B cell (primary cell): ENCODE results near the gene DUS2. TPM values are rescaled to one million over a fixed set of nuclear protein-coding genes. Genes with fewer than 3 reads are reported as not detected.

ENCODE experiments used
- ATAC-seq: fragments of 200-7000 bp; cut with Tn5 transposase; one replicate; pipeline ENCODE4 v1.10.0; 2021; ENCODE audit warnings: low read depth, mild to moderate bottlenecking, moderate number of reproducible peaks, moderate library complexity
- CTCF ChIA-PET: fragments of 350-600 bp; sonication (Branson Sonifier 250); formaldehyde crosslinking; loops from one replicate; lab custom pipeline; 2021; ENCODE audit warnings: antibody characterized with exemption, inconsistent platforms; lab: Charles Lee
- POLR2A ChIA-PET: fragments of 350-600 bp; sonication (Branson Sonifier 250); formaldehyde crosslinking; loops from one replicate; lab custom pipeline; 2021; ENCODE audit warnings: antibody characterized with exemption; lab: Charles Lee
- DNase-seq: peaks from one replicate; pipeline ENCODE4 v3.0.0; 2013
- H2AFZ ChIP-seq: 2 replicates; pipeline ENCODE4 v1.6.1; 2012; ENCODE audit warnings: mild to moderate bottlenecking, low read depth, low read length; ENCODE audit not compliant: insufficient read depth, poor library complexity, severe bottlenecking
- H3K27ac ChIP-seq, 2 donors: 1 replicate in 1 of 2; 2 replicates in 1 of 2; pipeline ENCODE4 v1.5.1; 2012 to 2013; ENCODE audit warnings: low read length in 2 of 2, mild to moderate bottlenecking in 2 of 2, moderate library complexity in 1 of 2
- H3K27me3 ChIP-seq, 4 experiments: fragments of 200-600 bp in 1 of 4; sonication (generic) in 1 of 4; replicated peaks in 1 of 4; 1 replicate in 2 of 4; 2 replicates in 2 of 4; pipeline versions ENCODE4 v1.6.1 to v1.7.0; 2013 to 2016; ENCODE audit warnings: low read length in 3 of 4, mild to moderate bottlenecking in 2 of 4, mixed read lengths in 1 of 4, moderate library complexity in 1 of 4; ENCODE audit not compliant: insufficient read depth in 4 of 4, control insufficient read depth in 3 of 4; ENCODE audit errors: control extremely low read depth in 1 of 4
- H3K36me3 ChIP-seq, 2 experiments: replicated peaks in 1 of 2; 1 replicate in 1 of 2; 2 replicates in 1 of 2; pipeline versions ENCODE4 v1.6.1 to v1.7.1; 2013; ENCODE audit warnings: low read length in 1 of 2; ENCODE audit not compliant: insufficient read depth in 2 of 2, control insufficient read depth in 1 of 2; ENCODE audit errors: control extremely low read depth in 1 of 2, extremely low read depth in 1 of 2
- H3K4me1 ChIP-seq, 2 donors: fragments of 200-600 bp in 1 of 2; sonication (generic) in 1 of 2; 1 replicate in 1 of 2; 2 replicates in 1 of 2; pipeline versions ENCODE4 v1.5.1 to v1.6.1; 2013 to 2017; ENCODE audit warnings: low read length in 2 of 2; ENCODE audit not compliant: control insufficient read depth in 2 of 2, insufficient read depth in 2 of 2
- H3K4me2 ChIP-seq: replicated peaks from 2 replicates; pipeline ENCODE3; 2012; ENCODE audit warnings: mild to moderate bottlenecking, low read depth, low read length; ENCODE audit not compliant: poor library complexity, severe bottlenecking
- H3K4me3 ChIP-seq, 5 experiments: fragments of 200-600 bp in 1 of 5; sonication (generic) in 1 of 5; 1 replicate in 3 of 5; 2 replicates in 2 of 5; pipeline versions ENCODE4 v1.5.1 to v1.7.0; 2011 to 2016; ENCODE audit warnings: low read length in 4 of 5, mild to moderate bottlenecking in 4 of 5, low read depth in 2 of 5, control low read depth in 1 of 5, moderate library complexity in 1 of 5; ENCODE audit not compliant: insufficient read depth in 1 of 5; ENCODE audit errors: control extremely low read depth in 1 of 5, extremely low read depth in 1 of 5
- H3K79me2 ChIP-seq: fragments of 200-600 bp; sonication (generic); one replicate; pipeline ENCODE4 v1.6.0; 2016; ENCODE audit warnings: low read length; ENCODE audit not compliant: control insufficient read depth, insufficient read depth
- H3K9ac ChIP-seq: fragments of 200-600 bp; sonication (generic); 2 replicates; pipeline ENCODE4 v1.6.1; 2017; ENCODE audit warnings: mild to moderate bottlenecking, low read length, moderate library complexity
- H3K9me3 ChIP-seq, 3 donors: one replicate each; pipeline versions ENCODE4 v1.6.1 to v1.7.1; 2013; ENCODE audit warnings: low read length in 2 of 3; ENCODE audit not compliant: control insufficient read depth in 2 of 3, insufficient read depth in 1 of 3; ENCODE audit errors: control extremely low read depth in 1 of 3
- H4K20me1 ChIP-seq: 2 replicates; pipeline ENCODE4 v1.6.0; 2012; ENCODE audit warnings: mild to moderate bottlenecking, low read length; ENCODE audit not compliant: insufficient read depth, control insufficient read depth, poor library complexity, severe bottlenecking
- H3K27ac Mint-ChIP-seq: one replicate; pipeline ENCODE4 v1.8.0; 2021; ENCODE audit warnings: mixed read lengths
- H3K27me3 Mint-ChIP-seq: one replicate; pipeline ENCODE4 v1.8.0; 2021; ENCODE audit warnings: mixed read lengths
- H3K4me1 Mint-ChIP-seq: one replicate; pipeline ENCODE4 v1.8.0; 2021; ENCODE audit warnings: mixed read lengths
- H3K4me3 Mint-ChIP-seq: one replicate; pipeline ENCODE4 v1.8.0; 2021; ENCODE audit warnings: mixed read lengths
- H3K9me3 Mint-ChIP-seq: one replicate; pipeline ENCODE4 v1.8.0; 2022; ENCODE audit warnings: mixed read lengths; ENCODE audit not compliant: insufficient read depth
- EZH2 ChIP-seq: IDR thresholded peaks from 2 replicates; pipeline ENCODE4 v1.6.1; 2012; ENCODE audit warnings: borderline replicate concordance, low read depth, mild to moderate bottlenecking, moderate library complexity, low read length; ENCODE audit not compliant: insufficient read depth, poor library complexity, severe bottlenecking
- WGBS: methylation state at CpG from one replicate; pipeline ENCODE4 v1.1.5; 2013; ENCODE audit warnings: missing lambda C conversion rate; ENCODE audit not compliant: insufficient coverage; 5-methylcytosine and 5-hydroxymethylcytosine counted together
- intact Hi-C: fragments of 100-400 bp; cut with micrococcal nuclease; formaldehyde crosslinking; loops from one replicate; pipeline ENCODE4 v1.10.0; 2022
- polyA plus RNA-seq: library from polyadenylated mRNA; depleted of rRNA; stranded (reverse); fragments of >200 nt; gene quantifications from 2 replicates; pipeline ENCODE4 v1.2.3, GENCODE V29; 2012
- total RNA-seq, 2 donors: library from RNA; stranded (reverse); fragments of 120-200 nt in 1 of 2; gene quantifications; 1 replicate in 1 of 2; 2 replicates in 1 of 2; pipeline versions ENCODE4 v1.2.3 to v1.2.4, GENCODE V29; 2013 to 2022
- TF ChIP-seq, protein P1 (sequence below): fragments of 200-600 bp; IDR thresholded peaks from one replicate; pipeline ENCODE4 v1.8.0; 2022; ENCODE audit warnings: antibody characterized with exemption, mild to moderate bottlenecking

Gene DUS2
- total and polyA plus RNA-seq, 2 donors (not counting 1 experiment from before 2014, with no cell fraction given) = 61.1 to 93.0 TPM

DNA sequence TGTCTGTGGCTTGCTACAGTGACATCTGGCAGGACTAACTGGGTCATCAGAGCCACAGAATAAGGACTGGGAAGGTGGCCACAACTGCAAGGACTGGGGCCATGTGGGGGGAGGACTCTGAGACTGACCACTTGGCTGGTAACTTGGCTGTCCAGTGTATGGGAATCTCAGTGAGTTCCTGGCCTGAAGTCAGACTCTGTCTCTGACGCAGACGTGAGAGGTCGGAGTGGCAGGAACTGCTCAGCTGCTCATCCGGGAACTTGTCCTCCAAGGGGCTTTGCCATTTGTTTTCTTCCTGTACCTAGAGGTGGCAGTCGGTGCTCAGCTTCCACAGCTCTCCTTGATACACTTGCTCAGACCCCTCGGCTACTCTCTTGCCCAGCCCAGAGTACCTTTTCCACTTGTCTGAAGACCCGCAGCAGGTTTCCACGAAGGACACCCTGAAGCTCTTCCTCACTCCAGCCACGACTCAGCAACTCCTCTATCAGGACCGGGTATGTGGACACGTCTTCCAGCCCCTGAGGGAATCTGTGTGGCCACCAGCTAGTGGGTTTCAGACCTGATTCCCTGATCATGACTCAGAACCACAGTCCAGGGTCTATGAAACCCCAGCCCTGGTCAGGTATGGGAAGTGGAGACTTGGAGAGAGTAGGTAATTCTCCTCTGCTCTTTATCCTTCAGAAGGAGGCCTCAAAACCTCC, 35.5 kb upstream of the DUS2 start:
- DNase-seq = no peak
- intact Hi-C loops = no loop called here
- Histone ChIP-seq H3K27ac (no peak overlapping the region), H3K27me3 (no peaks in the 10 kb centered on the region), H4K20me1 (peaks cover 5% of the 10 kb centered on the region), H3K4me3 (no peak overlapping the region), H3K9me3 (no peaks in the 10 kb centered on the region), H3K36me3 (peaks cover 0 to 16% of the 10 kb centered on the region in 2 experiments), H3K9ac (no peak overlapping the region), H2AFZ (no peak overlapping the region), H3K4me2 (no peak overlapping the region), H3K4me1 (peaks cover 25 to 38% of the 10 kb centered on the region in 2 donors), H3K79me2 (peaks cover 26% of the 10 kb centered on the region)
- peaks cover 59% of the 10 kb centered on the region for H3K4me1 Mint-ChIP-seq
- ChIA-PET CTCF (interaction anchor here (1.1 to 28.7 kb wide), 3 partner anchors 8 to 54 kb away, joined by 3 to 320 read pairs (median 4); no protein-coding TSS in a partner anchor), POLR2A (no interaction called here)
- WGBS = 95% methylated on average over 11 of the region's 11 CpGs
- no peak overlapping the region for H3K4me3 Mint-ChIP-seq
- peak overlapping the region; percentile 73 for H3K27ac Mint-ChIP-seq
- TF ChIP-seq EZH2 = no peak
- TF ChIP-seq, protein P1, sequence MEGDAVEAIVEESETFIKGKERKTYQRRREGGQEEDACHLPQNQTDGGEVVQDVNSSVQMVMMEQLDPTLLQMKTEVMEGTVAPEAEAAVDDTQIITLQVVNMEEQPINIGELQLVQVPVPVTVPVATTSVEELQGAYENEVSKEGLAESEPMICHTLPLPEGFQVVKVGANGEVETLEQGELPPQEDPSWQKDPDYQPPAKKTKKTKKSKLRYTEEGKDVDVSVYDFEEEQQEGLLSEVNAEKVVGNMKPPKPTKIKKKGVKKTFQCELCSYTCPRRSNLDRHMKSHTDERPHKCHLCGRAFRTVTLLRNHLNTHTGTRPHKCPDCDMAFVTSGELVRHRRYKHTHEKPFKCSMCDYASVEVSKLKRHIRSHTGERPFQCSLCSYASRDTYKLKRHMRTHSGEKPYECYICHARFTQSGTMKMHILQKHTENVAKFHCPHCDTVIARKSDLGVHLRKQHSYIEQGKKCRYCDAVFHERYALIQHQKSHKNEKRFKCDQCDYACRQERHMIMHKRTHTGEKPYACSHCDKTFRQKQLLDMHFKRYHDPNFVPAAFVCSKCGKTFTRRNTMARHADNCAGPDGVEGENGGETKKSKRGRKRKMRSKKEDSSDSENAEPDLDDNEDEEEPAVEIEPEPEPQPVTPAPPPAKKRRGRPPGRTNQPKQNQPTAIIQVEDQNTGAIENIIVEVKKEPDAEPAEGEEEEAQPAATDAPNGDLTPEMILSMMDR = no peak
- H3K9me3 Mint-ChIP-seq = no peaks in the 10 kb centered on the region
- H3K27me3 Mint-ChIP-seq = no peaks in the 10 kb centered on the region
- no peak for ATAC-seq

DNA sequence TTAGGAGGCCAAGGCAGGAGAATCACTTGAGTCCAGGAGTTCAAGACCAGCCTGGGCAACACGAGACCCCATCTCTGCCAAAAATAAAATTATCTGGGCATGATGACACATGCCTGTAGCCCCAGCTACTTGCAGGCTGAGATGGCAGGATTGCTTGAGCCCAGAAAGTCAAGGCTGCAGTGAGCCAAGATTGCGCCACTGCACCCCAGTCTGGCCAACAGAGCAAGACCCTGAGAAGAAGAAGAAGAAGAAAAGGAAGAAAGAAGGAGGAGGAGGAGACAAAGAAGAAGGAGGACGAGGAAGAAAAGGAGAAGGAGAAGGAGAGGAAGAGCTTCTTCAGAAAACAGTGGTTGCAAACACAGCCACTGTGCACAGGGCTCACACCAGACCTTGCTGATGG, 34.4 kb upstream of the DUS2 start:
- Histone ChIP-seq H3K9me3 (no peaks in the 10 kb centered on the region), H3K27me3 (no peaks in the 10 kb centered on the region), H3K4me2 (no peak overlapping the region), H3K4me1 (peaks cover 29 to 39% of the 10 kb centered on the region in 2 donors), H4K20me1 (peaks cover 10% of the 10 kb centered on the region), H3K27ac (peak overlapping the region in 1 of 2 donors; percentile 43), H3K9ac (no peak overlapping the region), H3K79me2 (peaks cover 32% of the 10 kb centered on the region), H2AFZ (no peak overlapping the region), H3K4me3 (no peak overlapping the region), H3K36me3 (peaks cover 0 to 16% of the 10 kb centered on the region in 2 experiments)
- no peak overlapping the region for H3K4me3 Mint-ChIP-seq
- no peak for DNase-seq
- CTCF ChIA-PET = interaction anchor here (1.1 to 28.7 kb wide), 3 partner anchors 11 to 103 kb away, joined by 3 to 320 read pairs (median 4); partner anchors contain the start of gene DPEP2
- peaks cover 59% of the 10 kb centered on the region for H3K4me1 Mint-ChIP-seq
- H3K27ac Mint-ChIP-seq = peak overlapping the region; percentile 51
- 93% methylated on average over 3 of the region's 3 CpGs for WGBS
- intact Hi-C loops = no loop called here
- no peak for ATAC-seq
- POLR2A ChIA-PET = interaction anchor here (0.5 to 1.9 kb wide), 3 partner anchors 10 to 53 kb away, joined by 3 to 5 read pairs (median 5); partner anchors contain the start of gene DPEP2
- TF ChIP-seq EZH2 = no peak
- H3K27me3 Mint-ChIP-seq = no peaks in the 10 kb centered on the region
- no peaks in the 10 kb centered on the region for H3K9me3 Mint-ChIP-seq
